Neural cell (in vitro differentiated cells): ENCODE data around the gene BAIAP2L1. TPM values are rescaled to one million over a fixed set of nuclear protein-coding genes. Genes with fewer than 3 reads are reported as not detected.

ENCODE experiments used
- H2AFZ ChIP-seq: fragments of 200-600, 300-800 bp; sonication (generic), shearing (Covaris generic); 2 replicates; pipeline ENCODE4 v1.6.0; 2014; ENCODE audit warnings: low read depth, mild to moderate bottlenecking, antibody characterized with exemption, low read length, moderate library complexity
- H3F3A ChIP-seq: fragments of 200-600 bp; shearing (Covaris generic); 2 replicates; pipeline ENCODE4 v1.6.1; 2016; ENCODE audit warnings: mild to moderate bottlenecking, moderate library complexity, mixed read lengths, antibody characterized with exemption, low read length; ENCODE audit not compliant: insufficient read depth, poor library complexity, severe bottlenecking
- H3K27ac ChIP-seq: fragments of 200-600, 300-800 bp; sonication (generic), shearing (Covaris generic); 2 replicates; pipeline ENCODE4 v1.5.1; 2014; ENCODE audit warnings: mild to moderate bottlenecking, low read length, moderate library complexity
- H3K27me3 ChIP-seq: fragments of 300-800, 200-600 bp; sonication (generic), shearing (Covaris generic); 2 replicates; pipeline ENCODE4 v1.6.0; 2014; ENCODE audit warnings: mild to moderate bottlenecking, low read depth, low read length, moderate library complexity; ENCODE audit not compliant: insufficient read depth
- H3K36me3 ChIP-seq: fragments of 300-800, 200-600 bp; sonication (generic), shearing (Covaris generic); 2 replicates; pipeline ENCODE4 v1.5.1; 2014; ENCODE audit warnings: mild to moderate bottlenecking, antibody characterized with exemption, low read length, moderate library complexity; ENCODE audit not compliant: insufficient read depth
- H3K4me2 ChIP-seq: fragments of 300-800, 200-600 bp; sonication (generic), shearing (Covaris generic); 2 replicates; pipeline ENCODE4 v1.6.0; 2014; ENCODE audit warnings: mild to moderate bottlenecking, low read length
- H3K4me3 ChIP-seq: fragments of 300-800, 200-600 bp; sonication (generic), shearing (Covaris generic); 2 replicates; pipeline ENCODE4 v1.5.1; 2014; ENCODE audit warnings: mild to moderate bottlenecking, low read length, moderate library complexity
- H3K79me2 ChIP-seq: fragments of 200-600 bp; shearing (Covaris generic); replicated peaks from 2 replicates; pipeline ENCODE4 v1.6.0; 2014; ENCODE audit warnings: mild to moderate bottlenecking, low read length, moderate library complexity; ENCODE audit not compliant: insufficient read depth
- H3K9ac ChIP-seq: fragments of 300-800, 200-600 bp; sonication (generic), shearing (Covaris generic); 2 replicates; pipeline ENCODE4 v1.6.1; 2016; ENCODE audit warnings: mild to moderate bottlenecking, low read length, mixed read lengths
- H3K9me2 ChIP-seq: fragments of 200-600 bp; shearing (Covaris generic); 2 replicates; pipeline ENCODE4 v1.6.1; 2016; ENCODE audit warnings: mild to moderate bottlenecking, low read length, mixed read lengths; ENCODE audit not compliant: insufficient read depth
- H3K9me3 ChIP-seq: fragments of 200-600, 300-800 bp; sonication (generic), shearing (Covaris generic); 2 replicates; pipeline ENCODE4 v1.6.1; 2016; ENCODE audit warnings: mild to moderate bottlenecking, mixed run types, low read length, moderate library complexity, mixed read lengths
- H4K20me1 ChIP-seq: fragments of 200-600 bp; shearing (Covaris generic); 2 replicates; pipeline ENCODE4 v1.6.1; 2016; ENCODE audit warnings: mild to moderate bottlenecking, mixed run types; ENCODE audit not compliant: insufficient read depth
- CTCF ChIP-seq: fragments of 450-650 bp; IDR thresholded peaks from 2 replicates; pipeline ENCODE4 v1.5.1; 2014; ENCODE audit warnings: antibody characterized with exemption, mild to moderate bottlenecking, moderate library complexity; ENCODE audit not compliant: poor library complexity, severe bottlenecking
- EP300 ChIP-seq: fragments of 450-650 bp; conservative IDR thresholded peaks from 2 replicates; pipeline ENCODE4 v1.6.1; 2014; ENCODE audit warnings: antibody characterized with exemption, mild to moderate bottlenecking, moderate library complexity; ENCODE audit not compliant: poor library complexity, severe bottlenecking
- EZH2 ChIP-seq: fragments of 200-600, 300-800 bp; shearing (Covaris generic), sonication (generic); IDR thresholded peaks from 2 replicates; pipeline ENCODE4 v1.6.1; 2014; ENCODE audit warnings: antibody characterized with exemption, low read length, borderline replicate concordance, mild to moderate bottlenecking; ENCODE audit not compliant: insufficient read depth, poor library complexity, severe bottlenecking
- MXI1 ChIP-seq: fragments of 450-650 bp; conservative IDR thresholded peaks from 2 replicates; pipeline ENCODE4 v1.6.1; 2014; ENCODE audit warnings: antibody characterized with exemption, mild to moderate bottlenecking; ENCODE audit not compliant: poor library complexity, severe bottlenecking
- POLR2AphosphoS5 ChIP-seq: IDR thresholded peaks from 2 replicates; pipeline ENCODE4 v1.6.1; 2012
- RAD21 ChIP-seq: fragments of 450-650 bp; conservative IDR thresholded peaks from 2 replicates; pipeline ENCODE4 v1.6.1; 2014; ENCODE audit warnings: antibody characterized with exemption, mild to moderate bottlenecking, moderate library complexity
- REST ChIP-seq: IDR thresholded peaks from 2 replicates; pipeline ENCODE4 v1.6.1; 2012; ENCODE audit warnings: borderline replicate concordance
- SMC3 ChIP-seq: fragments of 450-650 bp; conservative IDR thresholded peaks from 2 replicates; pipeline ENCODE4 v1.6.1; 2014; ENCODE audit warnings: antibody characterized with exemption, mild to moderate bottlenecking, moderate library complexity; ENCODE audit not compliant: poor library complexity
- TAF1 ChIP-seq: IDR thresholded peaks from 2 replicates; pipeline ENCODE4 v1.6.1; 2012; ENCODE audit warnings: low read depth
- polyA plus RNA-seq: library from polyadenylated mRNA; depleted of rRNA; stranded (reverse); fragments of >200 nt; gene quantifications from 2 replicates; pipeline ENCODE4 v1.2.3, GENCODE V29; 2014

The BAIAP2L1 gene
- polyA plus RNA-seq, 1 donor from 2014 or later, result not detected

GRCh38 chr7:98324782-98325181 lies 76.1 kb downstream of the BAIAP2L1 start:
- Histone ChIP-seq H3K9me3 (no peaks in the 10 kb centered on the region), H3K9me2 (no peaks in the 10 kb centered on the region), H3K4me2 (no peak overlapping the region), H3K4me3 (no peak overlapping the region), H3K9ac (no peak overlapping the region), H3K27me3 (no peaks in the 10 kb centered on the region), H4K20me1 (no peaks in the 10 kb centered on the region), H3K36me3 (no peaks in the 10 kb centered on the region), H3F3A (no peaks in the 10 kb centered on the region), H3K27ac (no peak overlapping the region), H2AFZ (no peak overlapping the region), H3K79me2 (no peaks in the 10 kb centered on the region)
- no peak for TF ChIP-seq EP300
- no peak for TF ChIP-seq EZH2
- no peak for TF ChIP-seq POLR2AphosphoS5
- TF ChIP-seq CTCF, result no peak

- Histone ChIP-seq H3K27me3 (no peaks in the 10 kb centered on the region), H3K4me2 (no peak overlapping the region), H3K9me2 (no peaks in the 10 kb centered on the region), H3K9ac (no peak overlapping the region), H3K79me2 (no peaks in the 10 kb centered on the region), H3F3A (no peaks in the 10 kb centered on the region), H4K20me1 (no peaks in the 10 kb centered on the region), H3K36me3 (no peaks in the 10 kb centered on the region), H3K4me3 (peak overlapping the region; percentile 13), H2AFZ (no peak overlapping the region), H3K9me3 (no peaks in the 10 kb centered on the region), H3K27ac (no peak overlapping the region)
- no peak for TF ChIP-seq TAF1
- no peak for TF ChIP-seq MXI1
- no peak for TF ChIP-seq EP300
- no peak for TF ChIP-seq SMC3
- TF ChIP-seq EZH2, result no peak
Observed at GRCh38 chr7:98323597-98324322, 77.1 kb downstream of the BAIAP2L1 start.

- no peaks in the 10 kb centered on the region for H4K20me1 ChIP-seq
- TF ChIP-seq EP300 (no peak), POLR2AphosphoS5 (no peak), MXI1 (no peak), CTCF (no peak), SMC3 (no peak), REST (no peak), TAF1 (no peak), EZH2 (no peak), RAD21 (no peak)
- no peak overlapping the region for H3K4me2 ChIP-seq
- H3K79me2 ChIP-seq, result no peaks in the 10 kb centered on the region
- no peaks in the 10 kb centered on the region for H3K27me3 ChIP-seq
- no peaks in the 10 kb centered on the region for H3K36me3 ChIP-seq
- H3K27ac ChIP-seq, result no peak overlapping the region
- H3K9me2 ChIP-seq, result no peaks in the 10 kb centered on the region
- H2AFZ ChIP-seq, result no peak overlapping the region
- H3K9me3 ChIP-seq, result no peaks in the 10 kb centered on the region
- H3K4me3 ChIP-seq, result no peak overlapping the region
- H3K9ac ChIP-seq, result no peak overlapping the region
- H3F3A ChIP-seq, result no peaks in the 10 kb centered on the region
Observed at GRCh38 chr7:98322331-98323270, 78.3 kb downstream of the BAIAP2L1 start.
